Amniotic stem cell (primary cell): ENCODE data around the gene JMJD4.
A peak's percentile ranks its signal among the peaks of the same experiment; 100 is the strongest.

ENCODE experiments used
- DNase-seq: peaks from one replicate; lab custom pipeline; 2025; lab: John Stamatoyannopoulos, UW

JMJD4 gene, protein sequence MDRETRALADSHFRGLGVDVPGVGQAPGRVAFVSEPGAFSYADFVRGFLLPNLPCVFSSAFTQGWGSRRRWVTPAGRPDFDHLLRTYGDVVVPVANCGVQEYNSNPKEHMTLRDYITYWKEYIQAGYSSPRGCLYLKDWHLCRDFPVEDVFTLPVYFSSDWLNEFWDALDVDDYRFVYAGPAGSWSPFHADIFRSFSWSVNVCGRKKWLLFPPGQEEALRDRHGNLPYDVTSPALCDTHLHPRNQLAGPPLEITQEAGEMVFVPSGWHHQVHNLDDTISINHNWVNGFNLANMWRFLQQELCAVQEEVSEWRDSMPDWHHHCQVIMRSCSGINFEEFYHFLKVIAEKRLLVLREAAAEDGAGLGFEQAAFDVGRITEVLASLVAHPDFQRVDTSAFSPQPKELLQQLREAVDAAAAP

DNA sequence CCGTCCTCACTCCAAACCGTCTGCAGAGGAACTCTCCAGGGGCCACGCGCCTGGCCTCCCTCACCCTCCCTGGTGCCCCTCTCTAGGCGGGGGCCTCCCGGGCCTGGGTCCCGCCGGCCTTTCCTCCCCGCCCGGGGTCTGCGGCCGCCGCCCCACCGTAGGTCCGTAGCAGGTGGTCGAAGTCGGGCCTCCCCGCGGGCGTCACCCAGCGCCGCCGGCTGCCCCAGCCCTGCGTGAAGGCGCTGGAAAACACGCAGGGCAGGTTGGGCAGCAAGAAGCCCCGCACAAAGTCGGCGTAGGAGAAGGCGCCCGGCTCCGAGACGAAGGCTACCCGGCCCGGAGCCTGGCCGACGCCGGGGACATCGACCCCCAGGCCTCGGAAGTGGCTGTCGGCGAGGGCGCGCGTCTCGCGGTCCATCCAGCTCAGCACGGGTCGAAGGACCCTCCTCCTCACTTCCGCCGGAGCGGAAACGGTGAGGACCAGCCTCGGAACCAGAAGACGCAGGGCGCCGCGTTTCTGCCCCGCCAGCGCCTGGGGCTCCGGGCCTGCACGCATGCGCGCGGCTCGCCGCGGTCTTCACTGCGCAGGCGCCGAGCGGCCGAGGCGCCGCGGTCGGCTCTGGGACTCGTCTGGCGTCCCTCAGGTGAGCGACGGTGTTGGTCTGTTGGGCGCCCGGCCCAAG, at the start of gene JMJD4, which contains the start of gene SNAP47:
Gene JMJD4 (minus strand): TSS at position 447 of the 683 bp plus-strand sequence. CDS start 29 bp downstream, at position 418.
Gene SNAP47 (plus strand): TSS at position 580 of the 683 bp plus-strand sequence. CDS start 12,302 bp downstream, outside the sequence.
- peak; percentile 74 for DNase-seq

DNA sequence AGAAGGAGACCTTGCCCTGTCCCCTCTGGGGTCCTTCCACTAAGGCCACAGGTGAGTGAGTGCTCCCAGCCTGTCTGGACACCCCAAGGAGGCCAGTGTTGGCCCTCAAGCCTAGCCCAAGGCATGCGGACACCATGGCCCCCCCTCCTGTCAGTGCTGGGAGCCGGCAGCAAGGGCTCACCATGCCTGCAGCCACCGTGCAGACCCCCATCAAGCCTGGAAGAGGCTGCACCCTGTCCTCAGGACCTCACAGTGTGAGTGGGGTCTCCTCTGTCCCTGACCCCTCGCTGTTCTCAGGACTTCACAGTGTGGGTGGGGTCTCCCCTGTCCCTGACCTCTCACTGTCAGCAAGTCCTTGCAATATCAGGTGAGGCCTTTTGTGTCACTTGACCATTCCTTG, 47.1 kb upstream of the JMJD4 start:
- DNase-seq: no peak

DNA sequence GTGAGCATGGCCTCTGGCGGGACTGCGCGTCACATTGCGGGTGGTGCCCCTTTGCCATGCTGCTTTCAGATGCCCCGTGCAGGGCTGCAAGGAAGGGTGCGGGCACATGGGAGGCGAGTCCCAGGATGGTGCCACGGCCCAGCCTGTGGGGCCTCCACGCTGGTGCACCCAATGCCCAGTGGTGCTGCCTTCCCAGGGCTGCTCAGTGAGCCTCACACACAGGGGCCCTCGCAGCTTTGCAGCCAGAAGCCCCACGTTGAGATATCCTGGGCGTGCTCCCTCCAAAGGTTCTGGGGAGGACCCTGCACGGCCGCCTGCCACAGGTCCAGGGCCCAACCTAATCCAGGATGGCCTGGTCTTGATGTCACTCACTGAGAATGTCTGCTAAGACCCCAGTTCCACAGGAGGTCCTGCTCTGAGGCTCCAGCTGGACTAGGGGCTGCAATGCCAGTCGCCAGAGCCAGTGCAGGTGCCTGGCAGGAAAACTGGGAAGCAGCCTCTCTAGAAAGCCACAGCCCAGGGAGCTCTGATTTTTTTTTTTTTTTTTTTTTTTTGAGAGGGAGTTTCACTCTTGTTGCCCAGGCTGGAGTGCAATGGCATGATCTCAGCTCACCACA, 46.3 kb upstream of the JMJD4 start:
- DNase-seq: no peak

DNA sequence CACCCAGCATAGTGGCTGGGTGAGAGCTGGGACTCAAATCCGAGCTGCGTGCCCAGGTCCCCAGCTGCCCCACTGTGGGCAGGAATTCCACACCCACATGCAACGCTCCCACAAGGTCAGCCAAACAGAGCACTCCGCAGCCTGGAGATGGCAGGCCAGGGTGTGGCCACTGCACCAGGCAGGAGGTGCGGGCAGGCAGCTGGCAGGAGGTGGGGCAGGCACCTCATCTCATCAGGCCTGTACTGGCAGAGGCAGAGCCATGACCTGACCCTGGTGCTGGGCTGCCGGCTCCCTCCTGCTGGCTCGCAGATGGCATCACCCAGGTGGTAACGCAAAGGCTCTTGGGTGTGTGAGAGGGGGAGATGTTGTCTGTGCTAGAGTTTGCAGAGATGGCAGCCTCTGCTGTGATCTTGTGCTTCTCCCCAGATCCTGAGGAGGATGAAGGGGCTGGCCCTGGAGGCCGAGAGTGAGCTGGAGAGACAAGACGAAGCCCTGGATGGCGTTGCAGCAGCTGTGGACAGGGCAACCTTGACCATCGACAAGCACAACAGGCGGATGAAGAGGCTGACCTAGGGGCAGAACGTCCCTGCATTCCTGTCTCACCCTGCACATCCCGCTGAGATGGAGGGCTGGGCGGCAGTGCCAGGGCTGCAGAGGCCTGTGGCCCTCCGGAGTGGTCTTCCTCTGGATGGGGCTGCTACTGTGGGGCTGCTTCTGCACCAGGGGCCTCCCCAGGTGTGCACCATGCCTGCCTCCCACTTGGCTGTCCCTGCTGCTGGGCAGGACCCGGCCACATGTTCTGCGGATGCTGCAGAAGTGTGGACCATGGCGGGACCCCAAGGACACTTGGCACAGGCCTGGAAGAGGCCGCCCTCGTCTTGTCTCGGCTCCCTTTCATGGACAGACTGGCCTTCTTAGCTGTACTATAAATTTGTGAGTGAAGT, 45.3 kb upstream of the JMJD4 start:
- DNase-seq: no peak

DNA sequence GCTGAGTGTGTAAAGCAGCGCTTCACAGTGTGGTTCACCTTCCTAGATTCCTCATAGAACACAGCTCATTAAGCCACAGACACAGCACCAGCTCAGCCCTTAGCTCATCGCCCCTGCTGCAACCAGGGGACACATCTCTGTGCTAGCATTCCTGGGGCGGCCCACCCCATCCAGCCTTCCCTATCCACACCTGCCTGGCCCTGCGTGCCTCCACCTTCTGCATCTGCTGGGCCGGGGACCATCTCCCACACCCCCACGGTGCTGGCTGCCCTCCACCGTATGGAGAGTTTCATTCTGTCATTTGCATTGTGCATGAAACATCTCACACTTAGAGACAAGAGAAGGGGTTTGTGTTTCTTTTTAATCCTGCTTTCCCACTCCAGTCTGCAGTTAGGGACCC, 44.6 kb upstream of the JMJD4 start:
- no peak for DNase-seq

DNA sequence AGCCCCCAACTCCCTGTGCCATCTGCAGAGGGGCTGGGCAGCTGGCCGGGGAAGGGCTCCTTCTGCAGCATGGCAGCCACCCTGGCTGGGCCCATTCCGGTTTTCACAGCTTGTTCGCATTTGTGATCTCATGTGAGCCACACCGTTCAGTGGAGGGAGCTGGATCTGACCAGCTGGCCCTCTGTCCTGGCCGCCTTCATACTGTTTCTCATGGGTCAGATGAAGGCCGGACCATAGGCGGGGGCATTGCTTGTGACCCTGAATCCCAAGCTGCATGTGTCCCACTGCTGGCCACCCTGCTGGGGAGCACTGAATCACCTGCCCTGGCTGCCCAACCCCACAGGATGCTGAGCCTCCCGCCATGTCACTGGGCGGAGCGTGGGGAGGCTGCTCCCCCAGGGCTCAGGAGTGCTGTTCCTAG, 43.9 kb upstream of the JMJD4 start:
- no peak for DNase-seq

DNA sequence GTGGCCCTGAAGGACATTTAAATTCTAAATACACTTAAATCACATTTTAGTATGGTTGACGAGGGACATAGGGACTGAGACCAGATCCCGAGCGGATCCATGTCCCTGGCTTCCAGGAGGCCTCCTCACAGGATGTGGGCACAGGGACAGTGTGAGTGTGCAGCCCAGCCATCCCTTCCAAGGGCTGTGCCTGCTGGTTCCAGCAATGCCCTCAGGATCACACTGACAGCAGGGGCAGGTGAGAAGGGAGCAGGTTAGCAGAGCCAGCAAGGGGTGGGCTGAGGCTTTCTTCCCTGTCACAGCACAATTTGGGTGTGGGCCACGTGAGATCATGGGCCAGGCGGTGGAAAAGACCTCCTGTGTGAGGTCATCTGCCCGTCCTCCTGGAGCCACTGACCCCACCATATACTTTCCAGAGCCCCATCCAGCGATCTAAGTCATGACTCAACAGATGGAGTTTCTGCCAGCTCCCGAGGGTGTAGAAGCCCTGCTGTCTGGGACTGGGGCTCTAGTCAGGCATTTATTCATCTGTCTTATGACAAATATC, 43.4 kb upstream of the JMJD4 start:
- DNase-seq: peak; percentile 18

DNA sequence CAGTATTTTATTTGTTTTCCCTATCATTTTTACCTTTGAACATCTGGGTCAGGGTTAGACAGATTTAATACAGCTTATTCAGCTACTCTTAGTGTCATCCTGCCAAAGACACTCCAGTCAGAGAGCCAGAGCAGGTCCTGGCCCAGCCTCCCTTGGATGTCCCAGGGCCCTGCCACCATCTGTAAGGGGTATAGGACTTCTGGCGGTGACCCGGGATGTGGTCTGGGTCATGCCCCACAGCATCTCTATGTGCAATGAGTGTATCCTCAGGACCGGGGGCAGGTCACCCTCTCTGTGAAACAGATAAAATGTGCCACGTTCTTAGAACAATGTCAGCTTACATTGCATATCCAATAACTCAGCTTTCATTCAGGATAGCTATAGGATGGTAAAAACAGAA, 42.5 kb upstream of the JMJD4 start:
- no peak for DNase-seq

DNA sequence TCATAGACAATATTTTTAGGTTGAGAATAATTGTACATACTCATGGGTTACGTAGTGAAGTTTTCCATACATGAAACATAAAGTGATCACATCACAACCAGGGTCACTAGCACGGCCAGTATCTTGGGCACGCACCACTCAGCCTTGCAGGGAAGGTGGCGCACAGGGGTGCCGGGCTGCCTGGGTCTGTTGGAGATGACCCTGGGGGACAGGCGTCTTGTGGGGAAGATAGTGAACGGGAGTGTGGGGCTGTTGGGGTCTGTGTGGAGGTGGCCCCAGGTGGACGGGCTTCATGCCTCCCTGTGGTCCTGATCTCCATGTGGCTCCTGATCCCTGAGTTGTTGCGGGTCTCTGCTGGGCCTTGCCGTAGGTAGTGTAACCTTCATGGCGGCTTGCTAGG, 42.1 kb upstream of the JMJD4 start:
- no peak for DNase-seq

DNA sequence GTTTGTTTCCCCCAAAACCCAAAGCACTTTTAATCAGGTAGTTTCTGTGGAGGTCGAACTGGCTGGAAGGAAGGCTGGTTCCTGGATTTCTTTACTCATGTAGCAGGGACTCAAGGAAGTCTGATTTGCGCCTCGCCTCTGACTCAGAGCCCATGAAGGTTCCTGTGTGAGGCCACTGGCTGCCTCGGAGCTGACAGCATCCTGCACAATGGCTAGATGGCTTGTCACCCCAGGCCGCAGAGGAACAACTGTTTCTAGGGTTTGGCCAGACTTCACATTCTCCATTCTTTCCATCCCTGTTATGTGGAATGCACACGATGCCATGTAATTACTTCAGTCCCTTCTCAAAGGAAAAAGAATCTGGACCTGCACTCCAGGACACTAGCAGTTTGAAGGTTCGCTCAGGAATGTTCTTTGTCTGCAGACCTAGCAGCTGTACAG, 41.2 kb upstream of the JMJD4 start:
- DNase-seq: peak; percentile 64

DNA sequence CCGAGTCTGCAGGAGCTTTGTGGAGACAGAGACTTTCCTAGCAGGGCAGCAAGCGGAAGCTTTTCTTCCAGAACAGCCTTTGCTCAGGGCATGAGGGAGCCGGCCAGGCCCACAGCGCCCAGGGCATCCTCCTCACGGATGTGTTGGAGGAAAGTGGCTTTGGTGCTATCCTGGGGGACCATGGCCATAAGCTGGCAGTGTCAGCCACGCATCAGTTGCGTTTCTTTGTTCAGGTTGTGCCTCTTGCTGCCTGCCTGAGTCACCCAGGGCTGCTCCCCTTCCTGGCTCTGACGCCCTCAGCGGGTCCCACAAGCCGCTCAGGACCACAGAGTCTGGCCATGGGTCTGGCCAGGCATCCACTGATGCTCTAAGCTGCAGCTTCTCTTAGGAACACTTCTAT, 40.7 kb upstream of the JMJD4 start:
- DNase-seq: no peak

DNA sequence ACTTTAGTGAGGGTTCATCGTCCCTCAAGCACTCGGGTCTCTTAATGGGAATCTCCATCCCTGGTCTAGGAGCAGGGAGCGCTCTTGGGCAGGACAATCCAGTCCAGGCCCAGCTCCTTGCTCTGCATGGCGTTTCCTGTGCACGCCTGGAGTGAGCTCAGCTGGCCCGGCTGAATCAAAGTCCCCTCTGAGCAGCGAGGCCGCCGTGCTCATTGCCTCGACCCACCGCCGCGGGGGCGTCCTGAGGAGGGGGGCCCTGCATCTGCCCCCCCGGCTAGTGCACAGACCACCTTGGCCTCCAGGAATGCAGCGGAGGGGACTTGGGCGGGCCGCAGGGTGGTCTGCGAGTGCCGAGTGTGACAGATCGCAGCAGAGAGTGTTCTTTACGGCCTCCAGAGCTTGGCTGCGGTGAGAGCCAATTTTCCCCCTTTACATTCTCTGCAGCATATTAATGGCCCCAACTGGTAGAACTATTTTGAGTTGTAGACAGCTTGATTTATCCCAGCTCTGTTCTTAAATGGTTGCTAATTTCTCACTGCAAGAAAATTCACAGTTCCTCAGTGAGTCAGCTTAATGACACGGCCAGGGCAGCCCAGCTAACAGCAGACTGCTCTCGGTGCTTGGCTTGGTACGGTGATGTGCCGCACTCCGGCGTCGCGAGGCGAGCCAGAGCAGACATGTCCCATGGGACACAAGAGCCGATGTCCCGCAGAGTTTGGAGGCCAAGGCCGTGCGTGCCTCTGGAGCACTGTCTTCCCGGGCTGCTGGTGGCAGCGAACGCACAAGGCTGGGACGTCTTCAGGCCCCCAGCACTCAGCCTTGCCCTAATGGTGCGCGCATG, 39.9 kb upstream of the JMJD4 start:
- DNase-seq: no peak

DNA sequence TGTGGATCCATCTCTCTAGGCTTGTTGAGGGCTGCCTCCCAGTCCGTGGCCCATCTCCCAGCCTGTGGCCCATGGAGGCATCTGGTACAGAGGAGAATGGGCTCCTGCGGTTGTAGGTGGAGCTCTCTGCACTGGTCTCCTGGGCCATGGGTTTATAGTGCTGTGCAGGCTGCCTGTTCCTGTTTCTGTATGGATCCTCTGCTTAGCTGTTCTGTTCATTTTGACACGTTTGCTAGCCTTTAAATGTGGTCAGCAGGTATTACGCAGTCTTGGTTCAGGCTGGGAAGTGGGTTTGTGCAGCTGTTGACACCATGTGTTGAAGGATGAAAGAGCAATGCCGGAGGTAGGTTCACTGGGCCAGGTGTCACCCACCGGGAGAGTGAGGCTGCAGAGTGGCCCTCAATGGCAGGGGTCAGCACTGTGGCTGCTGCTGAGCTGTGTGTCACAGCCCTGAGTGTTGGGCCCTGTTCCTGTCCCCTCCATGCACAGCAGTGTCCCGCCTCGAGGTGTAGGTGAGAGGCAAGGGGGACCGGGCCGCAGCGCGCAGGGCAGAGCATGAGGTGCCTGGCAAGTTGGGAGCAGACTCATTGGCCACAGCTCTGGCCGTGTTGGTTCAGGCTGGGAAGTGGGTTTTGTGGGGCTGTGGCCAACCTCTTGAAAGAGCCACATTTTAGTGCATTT, 39.1 kb upstream of the JMJD4 start:
- no peak for DNase-seq

DNA sequence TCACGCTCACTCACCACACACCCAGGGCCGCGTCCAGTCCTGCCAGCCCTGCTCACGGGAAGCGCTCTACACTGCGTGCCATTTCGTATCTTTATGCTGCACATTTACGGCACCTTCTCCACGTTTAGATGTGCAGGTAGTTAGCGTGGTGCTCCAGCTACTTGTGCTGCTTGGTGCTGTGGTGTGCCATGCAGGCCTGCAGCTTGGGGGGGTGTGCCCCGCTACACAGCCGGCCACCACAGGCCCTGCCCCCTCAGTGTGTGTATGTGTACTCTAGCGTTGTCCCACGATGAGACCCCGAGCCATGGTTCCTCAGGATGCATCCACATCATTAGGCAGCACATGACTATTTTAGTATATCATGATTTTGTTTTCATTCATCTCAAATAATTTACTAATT, 38.5 kb upstream of the JMJD4 start:
- DNase-seq: no peak

DNA sequence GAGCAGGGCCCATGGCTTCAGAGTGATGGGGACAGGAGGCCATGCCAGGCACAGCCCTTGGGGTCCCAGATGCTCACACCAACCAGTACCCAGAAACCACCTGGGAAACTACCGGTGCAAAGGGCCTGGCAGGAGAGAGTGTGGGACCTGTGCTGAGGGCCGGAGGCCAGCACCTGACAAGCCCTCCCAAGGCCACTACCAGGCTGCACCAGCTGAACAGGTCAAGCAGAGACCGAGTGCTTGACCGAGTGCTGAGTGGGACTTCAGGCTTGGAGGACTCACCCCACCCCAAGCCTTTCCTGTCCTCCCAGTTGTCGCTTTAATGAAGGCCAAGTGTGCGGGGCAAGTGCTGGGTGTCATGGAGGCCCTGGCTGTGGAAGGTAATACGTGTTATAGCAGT, 36.7 kb upstream of the JMJD4 start:
- no peak for DNase-seq

DNA sequence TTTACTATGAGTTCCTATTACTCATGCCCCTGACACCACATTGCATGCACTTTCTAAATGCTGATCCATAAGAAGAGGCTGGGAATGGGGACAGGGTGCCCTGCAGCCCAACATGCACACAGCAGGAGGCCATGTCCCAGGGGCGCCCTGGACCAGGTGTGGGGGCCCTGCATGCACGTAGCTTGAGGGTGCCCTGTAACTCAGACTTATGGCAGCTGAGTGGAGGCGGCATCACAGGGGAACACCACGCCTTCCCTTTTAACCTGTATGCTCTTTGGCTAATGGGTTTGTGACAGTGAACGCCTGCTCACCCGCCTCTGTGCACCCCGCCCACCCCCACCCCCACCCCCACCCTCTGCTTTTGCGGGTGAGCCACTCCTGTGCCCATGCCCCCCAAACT, 36.2 kb upstream of the JMJD4 start:
- DNase-seq: no peak

DNA sequence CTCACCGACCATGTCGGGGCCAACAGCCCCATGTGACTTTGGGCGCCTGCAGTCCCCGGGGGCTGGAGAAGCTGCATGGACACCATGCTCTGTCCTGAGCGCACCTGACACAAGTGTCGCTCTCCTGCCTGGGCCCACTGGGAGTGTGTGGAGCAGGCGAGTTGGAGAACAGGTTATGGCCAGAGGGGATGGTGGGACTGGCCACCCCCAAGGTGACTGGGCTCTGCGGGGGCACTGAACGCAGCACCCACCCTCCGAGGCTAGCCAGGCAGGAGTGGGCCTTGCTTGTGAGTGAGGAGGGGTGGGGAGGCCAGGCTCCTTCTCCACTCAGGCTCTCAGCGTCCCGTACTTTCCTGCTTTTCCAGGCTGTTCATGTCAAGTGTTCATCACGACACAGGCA, 35.7 kb upstream of the JMJD4 start:
- DNase-seq: no peak

DNA sequence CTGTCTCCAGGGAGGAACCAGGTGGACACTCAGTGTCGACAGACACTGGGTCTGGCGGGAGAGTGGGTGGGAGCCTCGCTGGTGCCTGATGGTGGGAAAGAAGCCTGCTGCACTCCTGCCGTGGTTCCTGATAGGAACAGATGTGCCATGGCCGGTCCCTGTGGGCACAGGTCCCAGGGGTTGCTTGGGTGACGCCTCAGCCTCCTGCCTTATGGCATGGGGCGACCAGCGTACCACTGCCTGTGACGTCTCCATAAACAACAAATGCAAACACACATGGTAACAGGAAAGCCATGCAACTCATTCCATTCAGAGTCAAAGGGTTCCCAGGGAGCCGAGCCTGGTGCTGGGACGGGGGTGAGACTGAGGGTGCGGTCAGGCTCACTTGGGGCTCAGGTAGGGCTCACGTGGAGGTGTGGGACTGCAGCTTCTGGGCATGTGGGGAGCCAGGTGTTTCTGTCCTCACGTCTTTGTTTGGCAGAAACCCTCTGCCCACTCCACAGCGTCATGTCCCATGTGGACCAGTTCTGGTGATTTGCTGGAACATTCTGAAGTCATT, 34.9 kb upstream of the JMJD4 start:
- DNase-seq: no peak
